RWPE2 (cell line): ENCODE measurements around the gene CISD3.

Source experiments
- ATAC-seq: fragments of 200-7000 bp; cut with Tn5 transposase; 3 replicates; pipeline ENCODE4 v1.9.1; 2021; ENCODE audit warnings: low read depth
- DNase-seq: peaks from one replicate; pipeline ENCODE4 v3.0.0-alpha.2; 2020; ENCODE audit warnings: low spot score
- H3K27ac ChIP-seq: fragments of 450-650 bp; 2 replicates; pipeline ENCODE4 v1.5.1; 2017; ENCODE audit warnings: mild to moderate bottlenecking; ENCODE audit not compliant: poor library complexity, severe bottlenecking
- H3K27me3 ChIP-seq: fragments of 250-450 bp; sonication (Bioruptor Pico); 2 replicates; pipeline ENCODE4 v1.5.1; 2021; ENCODE audit warnings: mild to moderate bottlenecking, moderate library complexity; ENCODE audit not compliant: insufficient read depth, poor library complexity, severe bottlenecking
- H3K36me3 ChIP-seq: fragments of 250-450 bp; sonication (Bioruptor Pico); 2 replicates; pipeline ENCODE4 v1.5.1; 2020; ENCODE audit warnings: low read depth, mild to moderate bottlenecking, moderate library complexity
- H3K4me1 ChIP-seq: fragments of 250-450 bp; sonication (Bioruptor Pico); 2 replicates; pipeline ENCODE4 v1.5.1; 2021; ENCODE audit warnings: mild to moderate bottlenecking, moderate library complexity; ENCODE audit not compliant: insufficient read depth, poor library complexity, severe bottlenecking
- H3K4me3 ChIP-seq: fragments of 250-450 bp; sonication (Bioruptor Pico); 2 replicates; pipeline ENCODE4 v1.5.1; 2021; ENCODE audit warnings: mild to moderate bottlenecking, moderate library complexity; ENCODE audit not compliant: severe bottlenecking
- H3K9me3 ChIP-seq: fragments of 250-450 bp; sonication (Bioruptor Pico); 2 replicates; pipeline ENCODE4 v1.5.1; 2021; ENCODE audit warnings: mild to moderate bottlenecking, moderate library complexity; ENCODE audit not compliant: severe bottlenecking
- TF ChIP-seq, protein P1 (sequence below): fragments of 450-650 bp; IDR thresholded peaks from one replicate; pipeline ENCODE4 v1.5.1; 2017; ENCODE audit warnings: mild to moderate bottlenecking, moderate library complexity; ENCODE audit not compliant: poor library complexity, severe bottlenecking

CISD3 gene

DNA sequence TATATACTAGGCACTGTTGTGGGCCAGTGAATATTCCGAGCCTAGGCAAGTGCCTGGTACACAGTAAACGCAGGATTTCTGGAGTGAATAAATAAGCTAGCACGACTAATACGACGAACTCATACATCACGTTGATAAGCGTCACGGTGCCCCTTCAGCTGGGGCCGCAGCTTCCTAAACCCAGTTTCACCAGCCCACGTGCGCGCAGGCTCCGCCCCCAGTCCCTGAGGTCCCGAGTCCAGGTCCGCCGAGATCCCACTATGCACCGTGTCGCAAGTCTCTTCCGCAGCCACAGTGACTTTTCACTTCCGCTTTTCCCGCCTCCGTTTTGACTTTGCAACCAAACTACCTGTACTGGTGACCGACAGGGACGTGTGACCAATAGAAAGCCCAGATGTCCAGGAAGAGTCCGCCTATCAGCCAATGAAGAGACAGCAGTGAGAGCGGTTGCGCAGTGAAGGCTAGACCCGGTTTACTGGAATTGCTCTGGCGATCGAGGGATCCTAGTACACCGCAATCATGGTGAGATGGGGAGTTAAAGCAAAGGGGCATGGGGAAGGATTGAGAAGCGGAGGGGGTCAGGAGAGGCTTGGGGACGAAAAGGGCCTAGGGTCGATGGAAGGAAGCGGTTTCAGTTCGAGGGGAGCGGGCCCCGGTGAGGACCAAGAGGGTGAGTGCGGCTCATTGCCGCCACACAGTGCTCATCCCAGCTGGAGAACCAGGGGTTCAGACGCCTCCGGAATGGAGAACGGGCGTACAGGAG is 22.3 kb downstream of the CISD3 start, which contains the start of gene PSMB3:
PSMB3 (plus strand) TSS at position 434 of the 763 bp plus-strand sequence; CDS start at position 520, 86 bp downstream.
- Histone ChIP-seq H3K4me3 (peak within 1 kb of the TSS; percentile 84), H3K27me3 (no peaks in the 10 kb centered on the region), H3K36me3 (peaks cover 37% of the 10 kb centered on the region), H3K4me1 (no peaks in the 10 kb centered on the region), H3K27ac (peak within 1 kb of the TSS; percentile 84), H3K9me3 (no peaks in the 10 kb centered on the region)
- DNase-seq = peak; percentile 96
- ATAC-seq = peak; percentile 82
- TF ChIP-seq, protein P1, sequence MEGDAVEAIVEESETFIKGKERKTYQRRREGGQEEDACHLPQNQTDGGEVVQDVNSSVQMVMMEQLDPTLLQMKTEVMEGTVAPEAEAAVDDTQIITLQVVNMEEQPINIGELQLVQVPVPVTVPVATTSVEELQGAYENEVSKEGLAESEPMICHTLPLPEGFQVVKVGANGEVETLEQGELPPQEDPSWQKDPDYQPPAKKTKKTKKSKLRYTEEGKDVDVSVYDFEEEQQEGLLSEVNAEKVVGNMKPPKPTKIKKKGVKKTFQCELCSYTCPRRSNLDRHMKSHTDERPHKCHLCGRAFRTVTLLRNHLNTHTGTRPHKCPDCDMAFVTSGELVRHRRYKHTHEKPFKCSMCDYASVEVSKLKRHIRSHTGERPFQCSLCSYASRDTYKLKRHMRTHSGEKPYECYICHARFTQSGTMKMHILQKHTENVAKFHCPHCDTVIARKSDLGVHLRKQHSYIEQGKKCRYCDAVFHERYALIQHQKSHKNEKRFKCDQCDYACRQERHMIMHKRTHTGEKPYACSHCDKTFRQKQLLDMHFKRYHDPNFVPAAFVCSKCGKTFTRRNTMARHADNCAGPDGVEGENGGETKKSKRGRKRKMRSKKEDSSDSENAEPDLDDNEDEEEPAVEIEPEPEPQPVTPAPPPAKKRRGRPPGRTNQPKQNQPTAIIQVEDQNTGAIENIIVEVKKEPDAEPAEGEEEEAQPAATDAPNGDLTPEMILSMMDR = no peak

DNA sequence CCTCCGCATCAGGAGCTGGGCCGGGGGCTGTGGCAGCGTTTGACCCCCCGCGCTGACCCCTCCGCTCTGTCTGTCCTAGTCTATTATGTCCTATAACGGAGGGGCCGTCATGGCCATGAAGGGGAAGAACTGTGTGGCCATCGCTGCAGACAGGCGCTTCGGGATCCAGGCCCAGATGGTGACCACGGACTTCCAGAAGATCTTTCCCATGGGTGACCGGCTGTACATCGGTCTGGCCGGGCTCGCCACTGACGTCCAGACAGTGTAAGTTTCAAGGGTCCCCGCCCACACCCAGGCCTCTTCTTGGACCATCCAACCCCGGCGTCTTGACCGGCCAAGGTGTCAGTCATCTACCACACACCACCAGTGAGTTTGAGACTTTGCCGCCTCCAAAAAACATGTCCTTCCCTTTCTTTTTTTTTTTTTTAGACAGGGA is 22.9 kb downstream of the CISD3 start:
- Histone ChIP-seq H3K4me1 (no peaks in the 10 kb centered on the region), H3K27me3 (no peaks in the 10 kb centered on the region), H3K4me3 (peak overlapping the region; percentile 84), H3K36me3 (peaks cover 43% of the 10 kb centered on the region), H3K9me3 (no peaks in the 10 kb centered on the region), H3K27ac (peak overlapping the region; percentile 84)
- DNase-seq (no peak), ATAC-seq (no peak)
- TF ChIP-seq, protein P1 = no peak

DNA sequence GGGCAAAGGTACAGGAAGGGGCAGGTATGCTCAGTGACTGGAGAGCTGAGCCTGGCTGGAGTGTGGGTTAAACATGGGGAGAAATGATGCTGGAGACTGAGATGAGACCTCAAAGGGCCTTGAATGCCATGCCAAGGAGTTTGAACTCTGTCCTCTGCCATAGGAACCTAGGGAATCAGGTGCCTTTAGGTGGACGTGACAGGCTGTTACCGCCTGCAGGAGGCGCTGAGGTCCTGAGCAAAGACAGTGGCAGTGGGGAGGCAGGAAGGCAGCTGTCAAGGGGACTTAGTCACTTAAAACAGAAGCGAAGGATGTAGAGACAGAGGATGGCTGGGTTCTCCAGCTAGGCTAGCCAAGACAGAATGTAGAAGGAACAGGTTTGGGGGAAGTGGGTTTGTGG is 31.5 kb downstream of the CISD3 start:
- H3K9me3 ChIP-seq = no peaks in the 10 kb centered on the region
- H3K4me1 ChIP-seq = no peaks in the 10 kb centered on the region
- TF ChIP-seq, protein P1 = no peak
- no peak overlapping the region for H3K4me3 ChIP-seq
- DNase-seq (no peak), ATAC-seq (no peak)
- peaks cover 90% of the 10 kb centered on the region for H3K36me3 ChIP-seq
- H3K27ac ChIP-seq = no peak overlapping the region
- H3K27me3 ChIP-seq = no peaks in the 10 kb centered on the region

DNA sequence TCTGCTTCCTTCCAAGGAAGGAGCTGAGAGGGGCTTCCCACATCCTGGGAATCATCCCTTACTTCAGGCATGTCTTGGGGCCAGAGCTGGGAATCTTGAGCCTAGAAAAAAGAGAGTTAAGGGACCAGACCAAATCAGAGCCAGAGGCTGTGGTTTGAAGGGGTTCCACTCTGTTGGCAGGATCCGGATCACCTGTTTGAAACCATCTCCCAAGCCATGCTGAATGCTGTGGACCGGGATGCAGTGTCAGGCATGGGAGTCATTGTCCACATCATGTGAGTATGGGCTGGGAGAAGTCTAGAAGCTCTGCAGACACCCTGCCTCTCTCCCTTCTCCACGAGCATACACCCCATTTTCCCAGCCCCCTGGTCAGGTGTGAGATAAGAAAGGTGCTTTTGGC is 32.1 kb downstream of the CISD3 start:
- no peak overlapping the region for H3K27ac ChIP-seq
- TF ChIP-seq, protein P1 = no peak

DNA sequence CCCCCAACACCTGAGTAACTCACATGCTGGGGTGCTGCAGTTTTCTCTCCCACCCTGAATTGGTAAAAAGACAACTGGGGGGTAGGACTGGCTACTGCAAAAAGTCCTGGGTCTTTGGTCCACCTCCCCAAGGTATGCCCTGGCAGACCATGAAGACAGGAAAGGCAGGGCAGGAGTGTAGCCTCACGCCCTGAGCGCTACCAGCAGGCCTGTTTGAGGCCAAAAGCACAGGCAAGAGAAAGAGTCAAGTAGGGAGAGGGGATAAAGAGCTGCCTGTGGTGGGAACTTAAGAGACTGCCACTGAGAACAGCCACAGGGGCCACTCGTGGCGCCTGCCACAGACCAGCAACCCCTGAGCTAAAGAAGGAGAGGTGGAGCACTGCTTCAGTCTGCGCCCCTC is 36.2 kb downstream of the CISD3 start:
- DNase-seq (no peak), ATAC-seq (no peak)
- Histone ChIP-seq H3K36me3 (peaks cover 84% of the 10 kb centered on the region), H3K27ac (no peak overlapping the region), H3K4me3 (no peak overlapping the region), H3K4me1 (no peaks in the 10 kb centered on the region), H3K9me3 (no peaks in the 10 kb centered on the region), H3K27me3 (no peaks in the 10 kb centered on the region)
- TF ChIP-seq, protein P1 = no peak

More for the DNA sequence above, 32.1 kb downstream of the CISD3 start:
- H3K9me3 ChIP-seq = no peaks in the 10 kb centered on the region
- ATAC-seq (no peak), DNase-seq (no peak)
- H3K4me3 ChIP-seq = no peak overlapping the region
- H3K4me1 ChIP-seq = no peaks in the 10 kb centered on the region
- peaks cover 90% of the 10 kb centered on the region for H3K36me3 ChIP-seq
- H3K27me3 ChIP-seq = no peaks in the 10 kb centered on the region
